Measurements from ENCODE around the gene IL1RAPL1. TPM values are rescaled to one million over a fixed set of nuclear protein-coding genes. Genes with fewer than 3 reads are reported as not detected.

Gene IL1RAPL1
- total RNA-seq, 3 donors from 2014 or later, result not detected

DNA sequence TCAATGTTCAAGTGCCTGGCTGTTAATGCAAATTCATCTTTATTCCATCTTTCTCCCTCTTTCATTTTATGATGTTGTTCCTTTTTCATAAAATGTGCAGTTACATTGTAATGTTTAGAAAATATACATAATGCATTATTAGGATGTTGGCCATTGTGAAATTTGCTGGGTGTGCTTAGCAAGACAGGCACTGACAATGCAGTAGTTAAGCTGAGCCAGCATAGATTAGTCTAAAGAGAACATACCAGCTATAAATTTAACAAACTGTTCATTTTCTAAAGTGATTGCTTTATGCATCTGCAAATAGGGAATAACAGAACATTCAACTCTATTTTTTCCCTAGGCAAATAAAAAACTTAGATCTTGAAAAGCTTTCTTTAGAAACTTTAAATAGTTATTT is 436.0 kb downstream of the IL1RAPL1 start:
- H3K4me3 Mint-ChIP-seq, result no peak overlapping the region
- H3K9me3 Mint-ChIP-seq, result peaks cover 12% of the 10 kb centered on the region
- DNase-seq (no peak), ATAC-seq (no peak)
- no peaks in the 10 kb centered on the region for H3K36me3 Mint-ChIP-seq (ENCODE audit: insufficient read depth)
- no peaks in the 10 kb centered on the region for H3K27me3 Mint-ChIP-seq (ENCODE audit: low read depth)
- no peaks in the 10 kb centered on the region for H3K4me1 Mint-ChIP-seq (ENCODE audit: low read depth)

DNA sequence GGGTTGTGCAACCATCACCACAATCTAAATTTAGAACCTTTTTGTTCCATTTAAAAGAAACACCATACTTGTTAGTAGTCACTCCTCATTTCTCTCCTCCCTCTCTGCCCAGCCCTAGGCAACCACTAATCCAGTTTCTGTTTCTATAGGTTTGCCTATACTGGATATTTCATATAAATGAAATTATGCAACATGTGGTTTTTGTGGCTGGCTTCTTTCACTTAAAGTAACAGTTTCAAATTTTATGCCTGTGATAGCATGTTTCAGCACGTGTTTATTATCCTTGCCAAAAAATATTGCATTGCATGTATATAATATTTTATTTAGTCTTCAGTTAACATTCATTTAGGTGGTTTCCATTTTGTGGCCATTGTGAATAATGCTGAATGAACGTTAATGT is 437.6 kb downstream of the IL1RAPL1 start:
- Mint-ChIP-seq H3K27me3 (ENCODE audit: low read depth) (no peaks in the 10 kb centered on the region), H3K9me3 (peaks cover 12% of the 10 kb centered on the region), H3K36me3 (ENCODE audit: insufficient read depth) (no peaks in the 10 kb centered on the region), H3K4me3 (no peak overlapping the region), H3K4me1 (ENCODE audit: low read depth) (no peaks in the 10 kb centered on the region)
- ATAC-seq, result no peak
- DNase-seq, result no peak

- DNase-seq (no peak), ATAC-seq (no peak)
- H3K27me3 Mint-ChIP-seq (ENCODE audit: low read depth), result no peaks in the 10 kb centered on the region
- H3K36me3 Mint-ChIP-seq (ENCODE audit: insufficient read depth), result no peaks in the 10 kb centered on the region
- no peaks in the 10 kb centered on the region for H3K9me3 Mint-ChIP-seq
- no peaks in the 10 kb centered on the region for H3K4me1 Mint-ChIP-seq (ENCODE audit: low read depth)
- H3K4me3 Mint-ChIP-seq, result no peak overlapping the region
Measured at GRCh38 chrX:29039501-29039900, 452.3 kb downstream of the IL1RAPL1 start.

GRCh38 chrX:29040160-29040559 is 452.9 kb downstream of the IL1RAPL1 start:
- H3K27me3 Mint-ChIP-seq (ENCODE audit: low read depth), result no peaks in the 10 kb centered on the region
- ATAC-seq (no peak), DNase-seq (no peak)
- H3K9me3 Mint-ChIP-seq, result no peaks in the 10 kb centered on the region
- H3K4me1 Mint-ChIP-seq (ENCODE audit: low read depth), result no peaks in the 10 kb centered on the region
- no peaks in the 10 kb centered on the region for H3K36me3 Mint-ChIP-seq (ENCODE audit: insufficient read depth)
- H3K4me3 Mint-ChIP-seq, result no peak overlapping the region

DNA sequence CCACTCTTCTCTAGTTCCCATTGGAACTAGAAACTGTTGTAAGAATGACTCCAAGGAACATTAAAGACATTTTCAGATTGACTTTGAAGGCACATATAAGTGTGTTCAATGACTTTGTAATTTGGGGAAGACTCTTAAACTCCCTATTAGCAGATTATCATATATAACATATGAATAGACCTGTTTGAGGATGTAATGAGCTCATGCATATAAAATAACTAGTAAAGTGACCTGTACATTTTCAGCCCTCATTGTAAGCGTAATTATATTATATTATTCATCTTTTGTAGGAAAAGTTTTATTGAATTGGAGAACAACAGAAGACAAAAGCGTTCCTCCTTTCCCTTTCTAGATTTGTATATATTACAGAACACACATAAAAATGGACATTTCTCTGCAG is 455.1 kb downstream of the IL1RAPL1 start:
- H3K4me1 Mint-ChIP-seq (ENCODE audit: low read depth), result no peaks in the 10 kb centered on the region
- no peaks in the 10 kb centered on the region for H3K9me3 Mint-ChIP-seq
- no peaks in the 10 kb centered on the region for H3K27me3 Mint-ChIP-seq (ENCODE audit: low read depth)
- no peak overlapping the region for H3K4me3 Mint-ChIP-seq
- ATAC-seq (no peak), DNase-seq (no peak)
- H3K36me3 Mint-ChIP-seq (ENCODE audit: insufficient read depth), result no peaks in the 10 kb centered on the region

DNA sequence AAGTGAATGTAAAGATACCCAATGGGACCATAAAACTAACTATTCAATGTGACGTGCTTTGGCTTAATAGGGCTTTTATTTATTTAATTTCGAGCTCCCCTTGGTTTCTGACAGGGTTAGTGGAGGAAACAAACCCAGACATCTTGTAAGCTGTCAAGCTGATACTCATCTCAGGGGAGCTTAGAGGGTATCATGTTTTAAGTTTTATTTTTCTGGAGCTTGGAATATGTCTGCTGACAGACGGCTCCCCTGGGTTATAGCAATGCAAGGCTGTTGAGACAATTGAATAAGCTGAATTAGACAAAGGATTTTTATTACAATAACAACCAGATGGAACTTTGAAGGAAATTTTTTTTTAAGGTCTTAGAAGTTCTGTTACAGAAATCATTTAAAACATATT is 456.5 kb downstream of the IL1RAPL1 start:
- H3K36me3 Mint-ChIP-seq (ENCODE audit: insufficient read depth), result no peaks in the 10 kb centered on the region

GRCh38 chrX:29044423-29045184 is 457.4 kb downstream of the IL1RAPL1 start:
- Mint-ChIP-seq H3K4me1 (ENCODE audit: low read depth) (no peaks in the 10 kb centered on the region), H3K27me3 (ENCODE audit: low read depth) (no peaks in the 10 kb centered on the region), H3K36me3 (ENCODE audit: insufficient read depth) (no peaks in the 10 kb centered on the region), H3K4me3 (no peak overlapping the region), H3K9me3 (no peaks in the 10 kb centered on the region)
- DNase-seq, result no peak
- no peak for ATAC-seq

More for the DNA sequence above, 456.5 kb downstream of the IL1RAPL1 start:
- H3K9me3 Mint-ChIP-seq, result no peaks in the 10 kb centered on the region
- no peak overlapping the region for H3K4me3 Mint-ChIP-seq
- DNase-seq, result no peak
- H3K4me1 Mint-ChIP-seq (ENCODE audit: low read depth), result no peaks in the 10 kb centered on the region
- no peaks in the 10 kb centered on the region for H3K27me3 Mint-ChIP-seq (ENCODE audit: low read depth)
- ATAC-seq, result no peak

DNA sequence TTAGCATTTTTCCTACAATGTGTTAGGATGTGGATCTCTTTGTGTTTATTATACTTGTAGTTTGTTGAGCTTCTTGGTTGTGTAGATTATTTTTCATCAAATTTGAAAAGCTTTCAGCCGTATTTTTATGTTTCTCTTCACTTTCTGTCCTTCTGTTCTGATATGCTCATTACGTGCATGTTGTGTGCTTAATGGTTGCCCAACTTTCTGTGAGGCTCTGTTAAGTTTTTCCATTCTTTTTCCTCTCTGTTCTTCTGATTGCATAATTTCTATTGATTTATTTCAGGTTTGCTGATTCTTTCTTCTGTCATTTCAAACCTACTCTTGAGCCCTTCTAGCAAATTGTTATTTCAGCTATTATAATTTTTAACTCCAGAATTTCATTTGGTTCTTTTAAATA is 478.2 kb downstream of the IL1RAPL1 start:
- DNase-seq (no peak), ATAC-seq (no peak)
- H3K4me1 Mint-ChIP-seq (ENCODE audit: low read depth), result no peaks in the 10 kb centered on the region
- H3K36me3 Mint-ChIP-seq (ENCODE audit: insufficient read depth), result no peaks in the 10 kb centered on the region
- no peak overlapping the region for H3K4me3 Mint-ChIP-seq
- H3K9me3 Mint-ChIP-seq, result peaks cover 4% of the 10 kb centered on the region
- no peaks in the 10 kb centered on the region for H3K27me3 Mint-ChIP-seq (ENCODE audit: low read depth)

DNA sequence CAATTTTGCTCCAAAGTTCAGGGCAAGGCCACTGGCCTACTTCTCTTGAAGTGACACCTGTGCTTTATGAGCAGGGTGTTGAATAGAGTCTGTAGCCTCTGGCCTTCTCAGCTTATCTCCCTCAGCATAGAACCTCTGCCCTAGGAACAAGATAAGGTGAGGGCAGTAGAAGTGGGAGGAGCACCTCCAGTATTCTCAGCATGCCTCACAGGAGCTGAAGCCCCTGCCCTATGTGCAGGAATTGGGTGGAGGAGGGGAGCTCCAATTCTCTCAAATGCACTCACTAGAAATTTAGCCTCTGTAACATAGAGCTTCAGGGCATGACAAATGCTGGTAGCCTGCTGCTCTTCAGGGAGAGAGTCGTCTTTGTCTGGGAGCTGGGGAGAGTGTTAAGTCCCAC is 479.3 kb downstream of the IL1RAPL1 start:
- no peak for ATAC-seq
- no peaks in the 10 kb centered on the region for H3K27me3 Mint-ChIP-seq (ENCODE audit: low read depth)
- H3K4me3 Mint-ChIP-seq, result no peak overlapping the region
- H3K36me3 Mint-ChIP-seq (ENCODE audit: insufficient read depth), result no peaks in the 10 kb centered on the region
- H3K4me1 Mint-ChIP-seq (ENCODE audit: low read depth), result no peaks in the 10 kb centered on the region
- DNase-seq, result no peak
- peaks cover 4% of the 10 kb centered on the region for H3K9me3 Mint-ChIP-seq

GRCh38 chrX:29067351-29067750 is 480.1 kb downstream of the IL1RAPL1 start:
- H3K36me3 Mint-ChIP-seq (ENCODE audit: insufficient read depth), result no peaks in the 10 kb centered on the region
- H3K4me3 Mint-ChIP-seq, result no peak overlapping the region
- H3K27me3 Mint-ChIP-seq (ENCODE audit: low read depth), result no peaks in the 10 kb centered on the region
- ATAC-seq, result no peak
- H3K9me3 Mint-ChIP-seq, result peaks cover 4% of the 10 kb centered on the region
- no peaks in the 10 kb centered on the region for H3K4me1 Mint-ChIP-seq (ENCODE audit: low read depth)
- no peak for DNase-seq

DNA sequence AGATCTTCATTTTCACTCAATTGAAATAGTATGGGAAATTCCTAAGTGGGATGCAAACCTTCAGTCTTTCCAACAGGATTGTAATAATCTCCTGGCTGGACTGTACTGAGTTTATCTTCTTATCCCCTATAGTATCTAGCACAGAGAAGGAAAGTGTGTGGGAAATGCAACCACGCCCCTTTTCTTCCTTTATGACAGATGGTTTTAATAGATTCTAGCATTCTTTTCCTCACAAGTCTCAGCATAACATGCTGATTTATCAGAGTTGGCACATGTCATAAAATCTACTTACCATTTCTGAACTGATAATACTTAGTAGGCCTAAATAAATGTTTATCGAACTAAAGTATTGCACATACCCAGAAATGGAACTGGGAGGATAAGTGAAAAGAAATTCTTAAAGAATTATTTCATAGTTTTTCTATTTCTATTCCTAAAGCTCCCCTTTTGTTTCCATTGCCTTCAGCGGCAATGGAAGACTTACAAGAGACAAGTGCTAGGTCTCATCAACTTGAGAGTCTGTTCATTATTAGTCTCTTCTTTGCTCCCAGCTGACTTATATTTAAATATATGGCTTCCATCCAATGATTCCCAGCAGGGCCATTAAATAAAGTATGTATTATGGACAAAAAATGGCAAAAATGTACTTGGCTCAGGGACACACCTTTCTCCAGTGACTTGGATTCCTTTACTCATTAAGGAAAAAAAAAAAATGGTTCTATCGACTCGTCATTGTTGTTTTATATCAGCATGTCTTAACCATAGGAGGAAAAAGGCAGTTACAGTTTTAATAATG is 484.5 kb downstream of the IL1RAPL1 start:
- Mint-ChIP-seq H3K4me3 (no peak overlapping the region), H3K9me3 (peaks cover 5% of the 10 kb centered on the region), H3K36me3 (ENCODE audit: insufficient read depth) (no peaks in the 10 kb centered on the region), H3K4me1 (ENCODE audit: low read depth) (no peaks in the 10 kb centered on the region), H3K27me3 (ENCODE audit: low read depth) (no peaks in the 10 kb centered on the region)
- no peak for DNase-seq
- ATAC-seq, result no peak

DNA sequence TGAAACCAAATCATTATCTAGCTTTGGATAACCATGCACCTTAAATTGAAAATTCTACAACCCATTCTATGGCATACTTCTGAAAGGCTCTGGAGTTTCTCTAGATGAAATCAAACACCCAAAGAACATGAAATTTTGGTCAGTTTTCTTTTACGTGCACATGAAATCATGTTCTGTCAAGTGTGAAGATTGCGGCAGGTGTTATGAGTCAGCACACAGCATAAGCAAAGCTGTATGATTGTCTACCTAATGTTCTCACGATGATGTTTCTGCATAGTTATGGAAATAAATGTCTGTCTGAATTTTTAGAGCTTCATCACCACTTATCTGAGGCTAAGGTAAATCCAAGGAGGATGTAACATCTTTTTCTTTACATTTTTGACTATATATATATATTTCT is 495.3 kb downstream of the IL1RAPL1 start:
- Mint-ChIP-seq H3K9me3 (peaks cover 8% of the 10 kb centered on the region), H3K27me3 (ENCODE audit: low read depth) (no peaks in the 10 kb centered on the region), H3K4me3 (no peak overlapping the region), H3K4me1 (ENCODE audit: low read depth) (no peaks in the 10 kb centered on the region), H3K36me3 (ENCODE audit: insufficient read depth) (no peaks in the 10 kb centered on the region)
- ATAC-seq, result no peak
- no peak for DNase-seq

- peaks cover 8% of the 10 kb centered on the region for H3K9me3 Mint-ChIP-seq
- no peaks in the 10 kb centered on the region for H3K4me1 Mint-ChIP-seq (ENCODE audit: low read depth)
- no peak overlapping the region for H3K4me3 Mint-ChIP-seq
- no peak for DNase-seq
- H3K36me3 Mint-ChIP-seq (ENCODE audit: insufficient read depth), result no peaks in the 10 kb centered on the region
- ATAC-seq, result no peak
- no peaks in the 10 kb centered on the region for H3K27me3 Mint-ChIP-seq (ENCODE audit: low read depth)
Measured at GRCh38 chrX:29083823-29084222, 496.6 kb downstream of the IL1RAPL1 start.

- Mint-ChIP-seq H3K36me3 (ENCODE audit: insufficient read depth) (no peaks in the 10 kb centered on the region), H3K27me3 (ENCODE audit: low read depth) (no peaks in the 10 kb centered on the region), H3K4me1 (ENCODE audit: low read depth) (no peaks in the 10 kb centered on the region), H3K9me3 (peaks cover 3% of the 10 kb centered on the region), H3K4me3 (no peak overlapping the region)
- ATAC-seq (no peak), DNase-seq (no peak)
Measured at GRCh38 chrX:29090811-29091210, 503.6 kb downstream of the IL1RAPL1 start.

DNA sequence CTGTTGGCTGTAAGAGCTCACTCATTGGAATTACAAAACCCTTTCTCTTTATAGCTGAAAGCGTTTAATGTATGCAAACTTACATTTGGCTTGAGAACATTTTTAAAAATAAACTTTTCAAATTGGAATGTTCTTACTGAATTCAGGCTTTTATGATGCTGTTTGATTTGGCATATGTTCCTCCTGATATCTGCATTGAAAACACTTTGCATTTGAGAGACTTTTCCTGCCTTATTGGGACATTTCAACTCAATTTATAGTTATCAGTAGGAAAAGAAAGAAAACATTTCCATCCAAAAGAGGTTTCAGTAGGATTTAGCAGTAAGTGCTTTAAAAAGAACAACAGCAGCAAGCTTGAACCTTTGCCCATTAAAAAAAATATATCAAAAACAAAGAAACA is 520.0 kb downstream of the IL1RAPL1 start:
- no peak for DNase-seq
- Mint-ChIP-seq H3K36me3 (ENCODE audit: insufficient read depth) (no peaks in the 10 kb centered on the region), H3K9me3 (peaks cover 10% of the 10 kb centered on the region), H3K27me3 (ENCODE audit: low read depth) (no peaks in the 10 kb centered on the region), H3K4me3 (no peak overlapping the region), H3K4me1 (ENCODE audit: low read depth) (no peaks in the 10 kb centered on the region)
- no peak for ATAC-seq

All from activated T-cell treated with anti-CD3 and anti-CD28 coated beads, Interleukin-2, amount 50 U/mL, for 4 hours (primary cell).